AG20443 (cell line): ENCODE results near the gene CST7.
"Not testable (repeated sequence)": the region's sequence is repeated elsewhere in the genome, so short reads cannot be mapped to it uniquely, and the experiment has no call there.

Experiments used
- DNase-seq: peaks from one replicate; pipeline ENCODE4 v3.0.0; 2012; ENCODE audit warnings: low spot score, mixed read lengths

Gene CST7

GRCh38 chr20:24948939-24949679 lies at the start of gene CST7:
TSS of gene CST7 (plus strand) at chr20:24949269. CDS start at chr20:24949506, 237 bp downstream.
- DNase-seq, result no peak

GRCh38 chr20:24906806-24907205 lies 42.3 kb upstream of the CST7 start:
- no peak for DNase-seq

- DNase-seq, result no peak
These were observed 40.4 kb upstream of the CST7 start for GRCh38 chr20:24908642-24909041.

- DNase-seq, result no peak
These were observed 39.8 kb upstream of the CST7 start for GRCh38 chr20:24909086-24909780.

- no peak for DNase-seq
These were observed 39.2 kb upstream of the CST7 start for GRCh38 chr20:24909861-24910260.

- DNase-seq, result no peak
These were observed 38.6 kb upstream of the CST7 start for GRCh38 chr20:24910461-24910860.

- no peak for DNase-seq
These were observed 37.6 kb upstream of the CST7 start for GRCh38 chr20:24911461-24911860.

GRCh38 chr20:24912397-24913075 lies 36.5 kb upstream of the CST7 start:
- no peak for DNase-seq

- no peak for DNase-seq
These were observed 35.9 kb upstream of the CST7 start for GRCh38 chr20:24913076-24913628.

- no peak for DNase-seq
These were observed 34.5 kb upstream of the CST7 start for GRCh38 chr20:24914388-24915241.

- DNase-seq, result no peak
These were observed 33.6 kb upstream of the CST7 start for GRCh38 chr20:24915440-24915839.

- no peak for DNase-seq
These were observed 33.2 kb upstream of the CST7 start for GRCh38 chr20:24915892-24916291.

- no peak for DNase-seq
These were observed 32.7 kb upstream of the CST7 start for GRCh38 chr20:24916412-24916811.

- no peak for DNase-seq
These were observed 32.0 kb upstream of the CST7 start for GRCh38 chr20:24917056-24917455.

GRCh38 chr20:24917797-24918578 lies 31.1 kb upstream of the CST7 start:
- DNase-seq, result peak; percentile 91

GRCh38 chr20:24918579-24919566 lies 30.2 kb upstream of the CST7 start:
- DNase-seq, result no peak

GRCh38 chr20:24919665-24920064 lies 29.4 kb upstream of the CST7 start:
- not testable (repeated sequence) for DNase-seq

- not testable (repeated sequence) for DNase-seq
These were observed 28.4 kb upstream of the CST7 start for GRCh38 chr20:24920706-24921105.

GRCh38 chr20:24929259-24929658 lies 19.8 kb upstream of the CST7 start:
- not testable (repeated sequence) for DNase-seq
